ENCODE measurements around the gene MEGF6. TPM values are rescaled to one million over a fixed set of nuclear protein-coding genes. Genes with fewer than 3 reads are reported as not detected.
A peak's percentile ranks its signal among the peaks of the same experiment; 100 is the strongest.

Gene MEGF6
- total RNA-seq, 3 donors from 2014 or later, result 0.43 to 0.98 (median 0.84) TPM

DNA sequence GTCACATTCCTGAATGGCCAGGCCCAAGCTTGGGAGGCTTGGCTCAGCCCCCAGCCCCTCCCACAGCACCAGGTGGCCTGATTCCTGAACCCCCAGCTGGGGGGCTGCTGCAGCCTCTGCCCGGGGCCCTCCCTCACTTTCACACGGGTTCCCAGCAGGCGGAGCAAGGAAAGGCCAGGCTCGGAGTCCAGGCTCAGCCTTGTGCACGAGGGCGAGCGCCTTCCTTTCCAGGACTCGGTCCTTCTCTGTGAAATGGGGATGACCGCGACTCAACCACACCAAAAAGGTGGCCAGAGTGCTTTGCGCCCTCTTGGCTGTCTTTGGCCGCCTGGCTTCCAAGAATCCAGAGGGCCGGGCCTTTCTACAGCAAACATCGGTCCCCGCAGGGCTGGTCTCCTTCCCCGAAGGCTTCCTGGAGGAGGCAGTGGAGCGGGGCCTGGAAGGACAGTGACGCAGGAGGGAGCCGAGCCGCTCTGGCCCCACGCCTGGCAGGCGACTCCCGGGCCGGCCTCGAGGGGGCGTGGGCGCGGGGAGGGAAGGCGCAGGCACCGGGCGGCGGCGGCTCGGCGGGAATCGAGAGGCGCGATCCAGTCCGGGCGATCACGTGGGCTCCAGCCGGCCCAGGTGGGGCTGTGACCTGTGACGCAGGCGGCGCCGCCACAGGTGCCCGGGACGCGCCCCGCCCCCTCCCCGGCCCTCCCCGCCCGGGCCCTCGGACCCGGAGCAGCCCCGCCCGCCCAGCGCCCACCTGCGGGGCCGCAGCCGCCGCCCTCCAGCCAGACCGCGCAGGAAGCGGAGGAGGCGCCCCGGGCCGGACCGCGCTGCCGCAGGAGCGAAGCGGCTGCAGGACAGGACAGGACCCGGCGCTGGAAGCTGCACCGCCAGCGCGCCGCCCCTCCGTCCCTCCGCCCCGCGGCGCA lies 157.2 kb downstream of the MEGF6 start, which contains the start of gene ARHGEF16:
ARHGEF16 (plus strand) TSS at position 775 of the 920 bp plus-strand sequence. CDS start 8,420 bp downstream, outside the sequence.
- no peaks in the 10 kb centered on the region for H3K36me3 Mint-ChIP-seq (ENCODE audit: insufficient read depth)
- DNase-seq (no peak), ATAC-seq (peak; percentile 36 to 39)
- H3K4me3 Mint-ChIP-seq, result peak within 1 kb of the TSS; percentile 62
- H3K27me3 Mint-ChIP-seq (ENCODE audit: low read depth), result peaks cover 13% of the 10 kb centered on the region
- H3K9me3 Mint-ChIP-seq, result no peaks in the 10 kb centered on the region
- H3K4me1 Mint-ChIP-seq (ENCODE audit: low read depth), result peaks cover 4% of the 10 kb centered on the region

DNA sequence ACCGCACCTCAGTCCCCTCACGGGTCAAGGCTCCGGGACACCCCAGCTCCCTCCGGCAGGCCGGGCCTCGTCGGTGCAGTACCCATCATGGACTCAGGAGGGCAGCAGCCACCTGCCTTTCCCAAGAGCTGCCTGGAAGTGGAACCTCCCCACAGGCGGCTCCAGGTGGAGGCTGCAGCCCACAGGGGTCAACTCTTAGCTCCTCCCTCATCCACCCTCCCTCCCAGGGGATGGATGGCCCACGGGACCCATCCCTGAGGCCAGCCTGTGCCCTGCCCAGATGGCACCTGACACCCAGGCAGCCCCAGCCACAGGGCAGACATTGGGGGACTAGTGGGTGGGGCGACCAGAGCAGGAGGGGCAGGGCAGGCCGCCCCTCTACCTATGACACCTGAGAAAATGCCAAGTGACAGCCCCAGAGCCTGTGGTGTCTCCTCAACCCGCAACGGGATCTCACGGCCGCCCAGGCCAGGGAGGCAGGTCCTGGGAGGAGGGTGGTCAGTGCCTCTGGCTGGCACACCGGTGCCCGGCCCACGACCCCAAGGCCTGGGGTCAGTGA lies 158.0 kb downstream of the MEGF6 start:
- DNase-seq (peak; percentile 70), ATAC-seq (peak; percentile 76)
- Mint-ChIP-seq H3K9me3 (no peaks in the 10 kb centered on the region), H3K4me1 (ENCODE audit: low read depth) (peaks cover 4% of the 10 kb centered on the region), H3K36me3 (ENCODE audit: insufficient read depth) (no peaks in the 10 kb centered on the region), H3K4me3 (peak overlapping the region; percentile 56), H3K27me3 (ENCODE audit: low read depth) (peaks cover 13% of the 10 kb centered on the region)

DNA sequence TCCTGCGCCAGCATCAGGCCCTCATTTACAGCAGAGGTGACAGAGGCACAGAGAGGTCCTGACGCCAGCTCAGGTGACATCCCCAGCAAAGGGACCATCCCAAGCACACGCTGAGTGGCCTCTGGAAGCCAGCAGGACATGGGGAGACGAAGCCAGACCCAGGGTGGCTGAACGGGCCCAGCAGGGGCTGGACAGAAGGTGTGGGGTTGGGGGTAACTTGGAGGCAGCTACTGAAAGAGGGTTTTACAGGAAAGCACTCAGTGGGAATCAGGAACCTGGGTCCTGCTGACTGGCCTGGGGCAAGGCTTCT lies 158.5 kb downstream of the MEGF6 start:
- Mint-ChIP-seq H3K27me3 (ENCODE audit: low read depth) (peaks cover 13% of the 10 kb centered on the region), H3K9me3 (peaks cover 4% of the 10 kb centered on the region), H3K4me1 (ENCODE audit: low read depth) (peaks cover 4% of the 10 kb centered on the region), H3K36me3 (ENCODE audit: insufficient read depth) (no peaks in the 10 kb centered on the region), H3K4me3 (no peak overlapping the region)
- no peak for ATAC-seq
- DNase-seq, result no peak

- no peak overlapping the region for H3K4me3 Mint-ChIP-seq
- H3K4me1 Mint-ChIP-seq (ENCODE audit: low read depth), result peaks cover 4% of the 10 kb centered on the region
- no peak for ATAC-seq
Observed at GRCh38 chr1:3451994-3452865, 159.1 kb downstream of the MEGF6 start.

DNA sequence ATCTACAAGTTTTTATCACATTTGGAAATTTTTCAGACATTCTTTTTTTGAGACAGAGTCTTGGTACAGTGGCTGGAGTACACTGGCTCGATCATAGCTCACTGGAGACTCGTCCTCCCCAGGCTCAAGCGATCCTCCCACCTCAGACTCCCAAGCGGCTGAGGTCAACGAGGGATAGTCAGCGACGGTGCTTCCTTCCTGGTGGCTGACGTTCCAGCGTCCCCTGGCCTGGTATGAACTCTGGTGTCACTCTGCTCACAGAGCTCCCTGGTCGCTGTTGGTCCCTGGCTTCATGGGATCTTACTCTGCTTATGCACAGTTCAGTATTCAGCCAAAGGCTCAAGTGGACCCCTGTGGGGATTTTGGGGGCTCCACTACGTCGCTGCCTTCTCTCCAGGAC lies 160.3 kb downstream of the MEGF6 start:
- H3K27me3 Mint-ChIP-seq (ENCODE audit: low read depth), result peaks cover 13% of the 10 kb centered on the region
- H3K36me3 Mint-ChIP-seq (ENCODE audit: insufficient read depth), result no peaks in the 10 kb centered on the region
- DNase-seq (no peak), ATAC-seq (no peak)
- peaks cover 4% of the 10 kb centered on the region for H3K4me1 Mint-ChIP-seq (ENCODE audit: low read depth)
- H3K4me3 Mint-ChIP-seq, result no peak overlapping the region
- peaks cover 10% of the 10 kb centered on the region for H3K9me3 Mint-ChIP-seq

More at GRCh38 chr1:3451994-3452865, 159.1 kb downstream of the MEGF6 start:
- no peaks in the 10 kb centered on the region for H3K36me3 Mint-ChIP-seq (ENCODE audit: insufficient read depth)
- peaks cover 10% of the 10 kb centered on the region for H3K9me3 Mint-ChIP-seq
- H3K27me3 Mint-ChIP-seq (ENCODE audit: low read depth), result peaks cover 13% of the 10 kb centered on the region
- no peak for DNase-seq

- DNase-seq (no peak), ATAC-seq (no peak)
- Mint-ChIP-seq H3K4me3 (no peak overlapping the region), H3K9me3 (peaks cover 10% of the 10 kb centered on the region), H3K36me3 (ENCODE audit: insufficient read depth) (no peaks in the 10 kb centered on the region), H3K27me3 (ENCODE audit: low read depth) (peaks cover 11% of the 10 kb centered on the region), H3K4me1 (ENCODE audit: low read depth) (peaks cover 4% of the 10 kb centered on the region)
Observed at GRCh38 chr1:3450202-3450863, 161.0 kb downstream of the MEGF6 start.

- H3K4me3 Mint-ChIP-seq, result no peak overlapping the region
- H3K36me3 Mint-ChIP-seq (ENCODE audit: insufficient read depth), result no peaks in the 10 kb centered on the region
- DNase-seq (no peak), ATAC-seq (no peak)
- H3K27me3 Mint-ChIP-seq (ENCODE audit: low read depth), result peaks cover 9% of the 10 kb centered on the region
- no peaks in the 10 kb centered on the region for H3K4me1 Mint-ChIP-seq (ENCODE audit: low read depth)
- peaks cover 10% of the 10 kb centered on the region for H3K9me3 Mint-ChIP-seq
Observed at GRCh38 chr1:3444736-3445135, 166.6 kb downstream of the MEGF6 start.

DNA sequence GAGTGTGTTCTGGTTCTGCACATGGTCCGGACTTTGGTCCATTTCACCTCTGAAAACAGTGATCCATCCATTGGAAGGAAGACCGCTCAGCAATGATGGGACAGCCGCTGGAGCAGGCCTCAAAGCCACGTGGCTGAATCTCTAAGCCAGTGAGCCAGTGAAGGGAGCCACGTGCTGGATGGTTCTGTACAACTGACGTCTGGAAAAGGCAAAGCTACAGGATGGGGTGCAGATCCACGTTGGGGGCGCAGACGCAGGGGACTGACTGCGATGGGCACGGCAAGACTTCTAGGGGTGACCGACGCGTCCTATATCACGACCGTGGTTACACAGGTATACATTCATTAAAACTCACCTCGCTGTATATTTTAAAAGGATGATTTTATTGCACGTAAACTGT lies 167.0 kb downstream of the MEGF6 start:
- ATAC-seq, result no peak
- Mint-ChIP-seq H3K4me1 (ENCODE audit: low read depth) (no peaks in the 10 kb centered on the region), H3K27me3 (ENCODE audit: low read depth) (peaks cover 9% of the 10 kb centered on the region), H3K4me3 (no peak overlapping the region), H3K9me3 (peaks cover 10% of the 10 kb centered on the region), H3K36me3 (ENCODE audit: insufficient read depth) (no peaks in the 10 kb centered on the region)
- no peak for DNase-seq

GRCh38 chr1:3443807-3444206 lies 167.5 kb downstream of the MEGF6 start:
- Mint-ChIP-seq H3K27me3 (ENCODE audit: low read depth) (peaks cover 9% of the 10 kb centered on the region), H3K4me3 (no peak overlapping the region), H3K36me3 (ENCODE audit: insufficient read depth) (no peaks in the 10 kb centered on the region), H3K9me3 (peaks cover 10% of the 10 kb centered on the region), H3K4me1 (ENCODE audit: low read depth) (no peaks in the 10 kb centered on the region)
- ATAC-seq (no peak), DNase-seq (no peak)

DNA sequence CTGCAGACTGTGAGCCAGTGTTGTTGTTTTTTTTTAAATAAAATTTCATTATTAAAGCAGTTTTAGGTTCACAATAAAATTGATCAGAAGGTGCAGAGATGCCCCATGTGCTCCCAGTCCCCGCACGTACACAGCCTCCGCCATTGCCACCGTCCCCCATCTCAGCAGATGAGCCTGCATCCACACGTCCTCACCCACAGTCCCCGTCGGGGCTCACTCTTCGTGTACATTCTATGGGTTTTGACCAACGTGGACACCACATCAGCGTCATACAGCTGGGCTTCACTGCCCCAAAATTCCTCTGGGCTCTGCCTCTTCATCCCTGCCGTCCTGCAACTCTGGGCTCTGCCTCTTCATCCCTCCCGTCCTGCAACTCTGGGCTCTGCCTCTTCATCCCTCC lies 168.4 kb downstream of the MEGF6 start:
- no peaks in the 10 kb centered on the region for H3K4me1 Mint-ChIP-seq (ENCODE audit: low read depth)
- H3K9me3 Mint-ChIP-seq, result peaks cover 7% of the 10 kb centered on the region
- no peak overlapping the region for H3K4me3 Mint-ChIP-seq
- peaks cover 9% of the 10 kb centered on the region for H3K27me3 Mint-ChIP-seq (ENCODE audit: low read depth)
- H3K36me3 Mint-ChIP-seq (ENCODE audit: insufficient read depth), result no peaks in the 10 kb centered on the region
- DNase-seq (no peak), ATAC-seq (no peak)

DNA sequence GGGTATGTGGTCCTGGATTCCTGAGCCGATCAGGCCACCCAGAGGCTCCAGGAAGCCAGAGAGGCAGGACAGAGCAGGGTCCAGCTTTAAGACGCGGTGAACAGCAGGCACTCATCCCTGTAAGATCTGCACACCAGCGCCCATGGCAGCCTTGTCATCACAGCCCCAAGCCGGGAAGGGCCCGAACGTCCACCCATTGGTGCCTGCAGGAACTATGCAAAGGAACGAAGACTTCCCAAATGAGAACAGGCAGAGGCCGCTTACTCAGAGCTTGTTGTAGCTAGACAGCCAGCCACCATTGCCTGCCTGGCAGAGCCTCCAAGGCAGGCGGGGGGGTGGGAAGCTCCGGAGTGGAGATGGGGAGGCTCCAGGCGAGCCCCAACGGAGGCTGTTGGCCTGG lies 169.0 kb downstream of the MEGF6 start:
- Mint-ChIP-seq H3K4me1 (ENCODE audit: low read depth) (no peaks in the 10 kb centered on the region), H3K27me3 (ENCODE audit: low read depth) (peaks cover 9% of the 10 kb centered on the region), H3K4me3 (no peak overlapping the region), H3K36me3 (ENCODE audit: insufficient read depth) (no peaks in the 10 kb centered on the region), H3K9me3 (peaks cover 1% of the 10 kb centered on the region)
- no peak for DNase-seq
- no peak for ATAC-seq

- ATAC-seq (no peak), DNase-seq (no peak)
- Mint-ChIP-seq H3K4me3 (no peak overlapping the region), H3K27me3 (ENCODE audit: low read depth) (peaks cover 9% of the 10 kb centered on the region), H3K9me3 (no peaks in the 10 kb centered on the region), H3K36me3 (ENCODE audit: insufficient read depth) (no peaks in the 10 kb centered on the region), H3K4me1 (ENCODE audit: low read depth) (no peaks in the 10 kb centered on the region)
Observed at GRCh38 chr1:3441880-3442279, 169.4 kb downstream of the MEGF6 start.

- Mint-ChIP-seq H3K36me3 (ENCODE audit: insufficient read depth) (no peaks in the 10 kb centered on the region), H3K4me3 (no peak overlapping the region), H3K9me3 (no peaks in the 10 kb centered on the region), H3K27me3 (ENCODE audit: low read depth) (peaks cover 9% of the 10 kb centered on the region), H3K4me1 (ENCODE audit: low read depth) (no peaks in the 10 kb centered on the region)
- DNase-seq (no peak), ATAC-seq (no peak)
Observed at GRCh38 chr1:3441410-3441847, 169.9 kb downstream of the MEGF6 start.
